BLaER1 (cell line): Measurements from ENCODE around the gene TGFBRAP1.
A peak's percentile ranks its signal among the peaks of the same experiment; 100 is the strongest.

Experiments
- H3K27ac ChIP-seq: shearing (Covaris generic); formaldehyde crosslinking; 2 replicates; pipeline ENCODE4 v1.8.1; 2022
- H3K27me3 ChIP-seq: shearing (Covaris generic); formaldehyde crosslinking; 2 replicates; pipeline ENCODE4 v1.8.1; 2022
- H3K36me3 ChIP-seq: shearing (Covaris generic); formaldehyde crosslinking; 2 replicates; pipeline ENCODE4 v1.8.1; 2022
- H3K4me1 ChIP-seq: shearing (Covaris generic); formaldehyde crosslinking; 2 replicates; pipeline ENCODE4 v1.8.1; 2022
- H3K4me2 ChIP-seq: shearing (Covaris generic); formaldehyde crosslinking; 2 replicates; pipeline ENCODE4 v1.8.1; 2022
- H3K4me3 ChIP-seq: shearing (Covaris generic); formaldehyde crosslinking; 2 replicates; pipeline ENCODE4 v1.8.1; 2022
- H3K9ac ChIP-seq: shearing (Covaris generic); formaldehyde crosslinking; 2 replicates; pipeline ENCODE4 v1.8.1; 2022
- H3K9me3 ChIP-seq: shearing (Covaris generic); formaldehyde crosslinking; 2 replicates; pipeline ENCODE4 v1.8.1; 2022
- H4K20me1 ChIP-seq: shearing (Covaris generic); formaldehyde crosslinking; 2 replicates; pipeline ENCODE4 v1.8.1; 2022
- Cebpa-rat ChIP-seq: shearing (Covaris generic); IDR thresholded peaks from 2 replicates; pipeline ENCODE4 v1.8.1; 2022

Gene TGFBRAP1

GRCh38 chr2:105373344-105373781 lies 43.8 kb upstream of the TGFBRAP1 start:
- Histone ChIP-seq H3K27ac (no peak overlapping the region), H3K9me3 (no peaks in the 10 kb centered on the region), H4K20me1 (no peaks in the 10 kb centered on the region), H3K4me1 (no peaks in the 10 kb centered on the region), H3K27me3 (no peaks in the 10 kb centered on the region), H3K9ac (no peak overlapping the region), H3K4me3 (no peak overlapping the region), H3K4me2 (no peak overlapping the region), H3K36me3 (no peaks in the 10 kb centered on the region)
- TF ChIP-seq Cebpa-rat = no peak

- no peak overlapping the region for H3K27ac ChIP-seq
- no peaks in the 10 kb centered on the region for H3K4me1 ChIP-seq
- H3K36me3 ChIP-seq = no peaks in the 10 kb centered on the region
- no peak overlapping the region for H3K4me2 ChIP-seq
- no peaks in the 10 kb centered on the region for H3K27me3 ChIP-seq
- no peak overlapping the region for H3K4me3 ChIP-seq
- H4K20me1 ChIP-seq = no peaks in the 10 kb centered on the region
- no peak overlapping the region for H3K9ac ChIP-seq
- TF ChIP-seq Cebpa-rat = no peak
- H3K9me3 ChIP-seq = no peaks in the 10 kb centered on the region
Measured at GRCh38 chr2:105371810-105372209, 42.3 kb upstream of the TGFBRAP1 start.

- no peaks in the 10 kb centered on the region for H3K27me3 ChIP-seq
- TF ChIP-seq Cebpa-rat = no peak
- H3K36me3 ChIP-seq = no peaks in the 10 kb centered on the region
- H3K4me3 ChIP-seq = no peak overlapping the region
- H4K20me1 ChIP-seq = no peaks in the 10 kb centered on the region
- H3K4me2 ChIP-seq = no peak overlapping the region
- no peaks in the 10 kb centered on the region for H3K4me1 ChIP-seq
- no peak overlapping the region for H3K9ac ChIP-seq
- no peaks in the 10 kb centered on the region for H3K9me3 ChIP-seq
- no peak overlapping the region for H3K27ac ChIP-seq
Measured at GRCh38 chr2:105371156-105371555, 41.6 kb upstream of the TGFBRAP1 start.

GRCh38 chr2:105369777-105370690 lies 40.5 kb upstream of the TGFBRAP1 start:
- Histone ChIP-seq H3K36me3 (no peaks in the 10 kb centered on the region), H3K4me3 (no peak overlapping the region), H3K27me3 (no peaks in the 10 kb centered on the region), H3K4me1 (no peaks in the 10 kb centered on the region), H3K9me3 (no peaks in the 10 kb centered on the region), H4K20me1 (no peaks in the 10 kb centered on the region), H3K9ac (no peak overlapping the region), H3K27ac (no peak overlapping the region), H3K4me2 (peak overlapping the region; percentile 62)
- no peak for TF ChIP-seq Cebpa-rat

GRCh38 chr2:105368759-105369408 lies 39.3 kb upstream of the TGFBRAP1 start:
- Histone ChIP-seq H3K4me2 (no peak overlapping the region), H3K4me3 (no peak overlapping the region), H3K36me3 (no peaks in the 10 kb centered on the region), H3K9me3 (no peaks in the 10 kb centered on the region), H3K4me1 (no peaks in the 10 kb centered on the region), H3K27ac (no peak overlapping the region), H3K9ac (no peak overlapping the region), H4K20me1 (no peaks in the 10 kb centered on the region), H3K27me3 (no peaks in the 10 kb centered on the region)
- no peak for TF ChIP-seq Cebpa-rat

- no peak overlapping the region for H3K4me2 ChIP-seq
- H3K9me3 ChIP-seq = no peaks in the 10 kb centered on the region
- no peaks in the 10 kb centered on the region for H3K27me3 ChIP-seq
- no peak overlapping the region for H3K9ac ChIP-seq
- H3K4me1 ChIP-seq = peaks cover 7% of the 10 kb centered on the region
- H3K4me3 ChIP-seq = no peak overlapping the region
- no peak for TF ChIP-seq Cebpa-rat
- no peak overlapping the region for H3K27ac ChIP-seq
- H4K20me1 ChIP-seq = no peaks in the 10 kb centered on the region
- H3K36me3 ChIP-seq = peaks cover 13% of the 10 kb centered on the region
Measured at GRCh38 chr2:105365206-105365605, 35.7 kb upstream of the TGFBRAP1 start.

- H3K27me3 ChIP-seq = no peaks in the 10 kb centered on the region
- no peak overlapping the region for H3K9ac ChIP-seq
- H3K9me3 ChIP-seq = no peaks in the 10 kb centered on the region
- no peaks in the 10 kb centered on the region for H4K20me1 ChIP-seq
- peaks cover 16% of the 10 kb centered on the region for H3K36me3 ChIP-seq
- TF ChIP-seq Cebpa-rat = no peak
- peaks cover 7% of the 10 kb centered on the region for H3K4me1 ChIP-seq
- H3K4me2 ChIP-seq = no peak overlapping the region
- no peak overlapping the region for H3K4me3 ChIP-seq
- H3K27ac ChIP-seq = no peak overlapping the region
Measured at GRCh38 chr2:105364436-105365139, 35.1 kb upstream of the TGFBRAP1 start.

GRCh38 chr2:105362862-105363591 lies 33.5 kb upstream of the TGFBRAP1 start:
- H3K4me1 ChIP-seq = peaks cover 7% of the 10 kb centered on the region
- no peak for TF ChIP-seq Cebpa-rat
- H3K4me3 ChIP-seq = no peak overlapping the region
- H3K9ac ChIP-seq = no peak overlapping the region
- no peaks in the 10 kb centered on the region for H4K20me1 ChIP-seq
- H3K4me2 ChIP-seq = no peak overlapping the region; the same call in 1 of the 2 replicates
- peaks cover 30% of the 10 kb centered on the region for H3K36me3 ChIP-seq
- no peaks in the 10 kb centered on the region for H3K9me3 ChIP-seq
- H3K27me3 ChIP-seq = no peaks in the 10 kb centered on the region
- H3K27ac ChIP-seq = no peak overlapping the region

- H4K20me1 ChIP-seq = no peaks in the 10 kb centered on the region
- no peak for TF ChIP-seq Cebpa-rat
- peaks cover 11% of the 10 kb centered on the region for H3K9me3 ChIP-seq
- no peak overlapping the region for H3K27ac ChIP-seq
- H3K27me3 ChIP-seq = no peaks in the 10 kb centered on the region
- H3K4me1 ChIP-seq = peaks cover 7% of the 10 kb centered on the region
- H3K9ac ChIP-seq = no peak overlapping the region
- H3K4me2 ChIP-seq = no peak overlapping the region
- H3K36me3 ChIP-seq = peaks cover 47% of the 10 kb centered on the region
- no peak overlapping the region for H3K4me3 ChIP-seq
Measured at GRCh38 chr2:105361102-105361889, 31.8 kb upstream of the TGFBRAP1 start.
